Trophoblast cell (in vitro differentiated cells and primary cell): ENCODE results near the gene OSBPL8.
"Not testable (repeated sequence)": the region's sequence is repeated elsewhere in the genome, so short reads cannot be mapped to it uniquely, and the experiment has no call there.

Experiments used
- DNase-seq, 2 donors: peaks; one replicate each; pipeline ENCODE4 v3.0.0-alpha.2; 2016
- H2AFZ ChIP-seq: 2 replicates; pipeline ENCODE4 v1.6.1; 2013; ENCODE audit warnings: low read length, moderate library complexity, mild to moderate bottlenecking; ENCODE audit not compliant: insufficient read depth, poor library complexity
- H2AK5ac ChIP-seq: 2 replicates; pipeline ENCODE4 v1.6.1; 2013; ENCODE audit warnings: mild to moderate bottlenecking, low read length
- H2BK120ac ChIP-seq: 2 replicates; pipeline ENCODE4 v1.6.1; 2013; ENCODE audit warnings: low read length, mild to moderate bottlenecking, moderate library complexity; ENCODE audit not compliant: insufficient read depth, poor library complexity
- H2BK12ac ChIP-seq: 2 replicates; pipeline ENCODE4 v1.6.1; 2013; ENCODE audit warnings: mild to moderate bottlenecking, low read length, moderate library complexity
- H2BK5ac ChIP-seq: 2 replicates; pipeline ENCODE4 v1.6.1; 2013; ENCODE audit warnings: low read length, low read depth, moderate library complexity, mild to moderate bottlenecking; ENCODE audit not compliant: poor library complexity
- H3K14ac ChIP-seq: 2 replicates; pipeline ENCODE4 v1.6.1; 2013; ENCODE audit warnings: mild to moderate bottlenecking, low read length
- H3K18ac ChIP-seq: 2 replicates; pipeline ENCODE4 v1.6.1; 2013; ENCODE audit warnings: mild to moderate bottlenecking, low read length
- H3K23ac ChIP-seq: 2 replicates; pipeline ENCODE4 v1.6.1; 2013; ENCODE audit warnings: low read length
- H3K27ac ChIP-seq: 2 replicates; pipeline ENCODE4 v1.5.1; 2013; ENCODE audit warnings: low read depth, mild to moderate bottlenecking, inconsistent platforms, low read length, moderate library complexity
- H3K27me3 ChIP-seq: 2 replicates; pipeline ENCODE4 v1.6.1; 2013; ENCODE audit warnings: inconsistent platforms, mild to moderate bottlenecking, low read length, moderate library complexity; ENCODE audit not compliant: insufficient read depth
- H3K36me3 ChIP-seq, 2 experiments: 1 replicate in 1 of 2; 2 replicates in 1 of 2; pipeline ENCODE4 v1.6.1; 2013; ENCODE audit warnings: low read length in 2 of 2, mild to moderate bottlenecking in 2 of 2, moderate library complexity in 1 of 2; ENCODE audit not compliant: insufficient read depth in 2 of 2, control insufficient read depth in 1 of 2
- H3K4ac ChIP-seq: 2 replicates; pipeline ENCODE4 v1.6.1; 2013; ENCODE audit warnings: low read depth, mild to moderate bottlenecking, low read length, moderate library complexity
- H3K4me1 ChIP-seq, 2 experiments: 1 replicate in 1 of 2; 2 replicates in 1 of 2; pipeline ENCODE4 v1.6.1; 2013; ENCODE audit warnings: low read length in 2 of 2, mild to moderate bottlenecking in 2 of 2, moderate library complexity in 1 of 2; ENCODE audit not compliant: insufficient read depth in 2 of 2, control insufficient read depth in 1 of 2
- H3K4me2 ChIP-seq: 2 replicates; pipeline ENCODE4 v1.6.1; 2013; ENCODE audit warnings: inconsistent platforms, mild to moderate bottlenecking, low read length, moderate library complexity
- H3K4me3 ChIP-seq: 2 replicates; pipeline ENCODE4 v1.5.1; 2013; ENCODE audit warnings: mild to moderate bottlenecking, low read depth, low read length, inconsistent platforms
- H3K79me1 ChIP-seq: one replicate; pipeline ENCODE4 v1.6.1; 2013; ENCODE audit warnings: low read length
- H3K79me2 ChIP-seq: 2 replicates; pipeline ENCODE4 v1.6.1; 2013; ENCODE audit warnings: low read length, mild to moderate bottlenecking; ENCODE audit not compliant: control insufficient read depth, insufficient read depth, poor library complexity
- H3K9ac ChIP-seq: 2 replicates; pipeline ENCODE4 v1.6.1; 2013; ENCODE audit warnings: mild to moderate bottlenecking, low read length
- H3K9me3 ChIP-seq: 2 replicates; pipeline ENCODE4 v1.6.1; 2013; ENCODE audit warnings: low read depth, mild to moderate bottlenecking, control low read depth, inconsistent platforms, low read length; ENCODE audit not compliant: insufficient read depth
- H4K12ac ChIP-seq: 2 replicates; pipeline ENCODE4 v1.6.1; 2013; ENCODE audit warnings: low read depth, mild to moderate bottlenecking, low read length, moderate library complexity
- H4K8ac ChIP-seq: 2 replicates; pipeline ENCODE4 v1.6.1; 2013; ENCODE audit warnings: low read depth, mild to moderate bottlenecking, low read length, moderate library complexity
- H4K91ac ChIP-seq: one replicate; pipeline ENCODE4 v1.6.1; 2013; ENCODE audit warnings: low read depth, mild to moderate bottlenecking, low read length, moderate library complexity
- WGBS: extraction: QIAGEN DNeasy Blood & Tissue Kit; methylation state at CpG from one replicate; pipeline ENCODE4 v1.1.7; 2013; ENCODE audit warnings: missing lambda C conversion rate; ENCODE audit not compliant: insufficient read length, insufficient coverage; ENCODE audit errors: extremely low coverage; 5-methylcytosine and 5-hydroxymethylcytosine counted together

OSBPL8 gene

DNA sequence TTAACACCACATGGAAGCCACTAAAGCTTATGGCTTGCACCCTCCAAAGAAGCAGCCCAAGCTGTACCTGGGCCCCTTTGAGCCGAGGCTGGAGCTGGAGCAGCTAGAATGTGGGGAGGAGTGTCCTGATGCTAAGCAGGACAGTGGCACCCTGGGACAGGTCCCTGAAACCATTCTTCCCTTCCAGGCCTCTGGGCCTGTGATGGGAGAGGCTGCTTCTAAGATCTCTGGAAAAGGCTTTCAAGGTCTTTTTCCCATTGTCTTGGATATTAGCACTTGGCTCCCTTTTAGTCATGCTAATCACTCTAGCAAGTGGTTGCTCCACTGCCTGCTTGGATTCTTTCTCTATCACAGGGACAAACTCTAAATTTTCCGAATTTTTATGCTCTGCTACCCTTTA lies 40.9 kb downstream of the OSBPL8 start:
- H3K79me2 ChIP-seq, result no peaks in the 10 kb centered on the region
- no peak overlapping the region for H2AK5ac ChIP-seq
- H3K23ac ChIP-seq, result no peak overlapping the region
- no peaks in the 10 kb centered on the region for H3K4me1 ChIP-seq
- peak in 1 of 2 donors; percentile 78 for DNase-seq
- no peak overlapping the region for H4K8ac ChIP-seq
- H4K91ac ChIP-seq, result no peak overlapping the region
- no peak overlapping the region for H4K12ac ChIP-seq
- peaks cover 2% of the 10 kb centered on the region for H3K9me3 ChIP-seq
- no peak overlapping the region for H2BK120ac ChIP-seq
- peaks cover 0 to 2% of the 10 kb centered on the region in 2 experiments for H3K36me3 ChIP-seq
- no peak overlapping the region for H3K4ac ChIP-seq
- no peak overlapping the region for H3K4me2 ChIP-seq
- no peaks in the 10 kb centered on the region for H3K27me3 ChIP-seq
- no peak overlapping the region for H2BK5ac ChIP-seq
- H2BK12ac ChIP-seq, result no peak overlapping the region
- no peak overlapping the region for H3K18ac ChIP-seq
- no peak overlapping the region for H3K27ac ChIP-seq
- H3K4me3 ChIP-seq, result no peak overlapping the region
- no peak overlapping the region for H3K14ac ChIP-seq
- H2AFZ ChIP-seq, result no peak overlapping the region
- H3K79me1 ChIP-seq, result no peaks in the 10 kb centered on the region
- WGBS, result no CpG with 5 or more reads among the region's 2 CpGs
- no peak overlapping the region for H3K9ac ChIP-seq

DNA sequence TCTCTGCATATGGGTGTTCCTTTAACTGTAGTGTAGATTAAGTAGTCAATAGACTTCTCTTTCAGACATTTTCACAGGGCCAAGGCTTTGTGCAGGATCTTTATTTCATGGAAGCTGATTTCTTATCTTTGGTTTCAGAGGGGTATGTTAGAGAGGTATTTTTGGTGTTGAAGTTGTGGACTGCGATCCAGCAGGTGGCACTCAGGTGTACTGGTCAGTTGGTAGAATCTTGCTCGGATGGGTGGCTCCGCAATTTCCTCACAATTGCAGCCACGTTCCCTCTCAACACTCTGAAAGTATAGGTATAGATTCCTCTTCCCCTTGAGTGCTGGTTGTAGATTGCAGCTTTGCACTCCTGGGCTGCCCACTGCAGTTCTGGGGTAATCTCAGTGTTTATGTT lies 44.3 kb downstream of the OSBPL8 start:
- Histone ChIP-seq H3K79me2 (no peaks in the 10 kb centered on the region), H3K4me2 (no peak overlapping the region), H3K27ac (no peak overlapping the region), H3K18ac (no peak overlapping the region), H4K91ac (no peak overlapping the region), H3K79me1 (no peaks in the 10 kb centered on the region), H2AFZ (no peak overlapping the region), H3K4me1 (no peaks in the 10 kb centered on the region), H3K9me3 (peaks cover 2% of the 10 kb centered on the region), H3K27me3 (no peaks in the 10 kb centered on the region), H3K14ac (no peak overlapping the region), H3K23ac (peak overlapping the region; percentile 33), H3K4me3 (no peak overlapping the region), H3K4ac (no peak overlapping the region), H2BK12ac (no peak overlapping the region), H3K9ac (peak overlapping the region; percentile 51), H4K8ac (no peak overlapping the region), H3K36me3 (peaks cover 0 to 2% of the 10 kb centered on the region in 2 experiments), H4K12ac (no peak overlapping the region), H2BK120ac (no peak overlapping the region), H2AK5ac (no peak overlapping the region), H2BK5ac (no peak overlapping the region)
- WGBS, result no CpG with 5 or more reads among the region's 4 CpGs
- no peak for DNase-seq

DNA sequence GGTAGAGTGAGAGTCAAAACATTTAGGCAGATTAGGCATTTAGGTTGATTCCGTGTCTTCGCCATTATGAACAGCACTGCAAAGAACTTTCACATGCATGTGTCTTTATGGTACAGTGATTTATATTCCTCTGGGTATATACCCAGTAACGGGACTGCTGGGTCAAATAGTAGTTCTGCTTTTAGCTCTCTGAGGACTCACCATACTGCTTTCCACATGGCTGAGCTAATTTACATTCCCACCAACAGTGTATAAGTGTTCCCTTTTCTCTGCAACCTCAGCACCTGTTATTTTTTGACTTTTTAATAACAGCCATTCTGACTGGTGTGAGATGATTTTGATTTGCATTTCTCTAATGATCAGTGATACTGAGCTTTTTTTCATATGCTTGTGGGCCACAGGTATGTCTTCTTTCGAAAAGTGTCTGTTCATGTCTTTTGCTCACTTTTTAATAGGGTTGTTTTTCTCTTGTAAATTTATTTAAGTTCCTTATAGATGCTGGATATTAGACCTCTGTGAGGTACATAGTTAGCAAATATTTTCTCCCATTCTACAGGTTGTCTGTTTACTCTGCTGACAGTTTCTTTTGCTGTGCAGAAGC lies 48.4 kb downstream of the OSBPL8 start:
- not testable (repeated sequence) for H3K4me3 ChIP-seq, H3K9me3 ChIP-seq, H3K79me1 ChIP-seq, H2BK120ac ChIP-seq, H3K4ac ChIP-seq, H2BK12ac ChIP-seq, H3K36me3 ChIP-seq, H3K9ac ChIP-seq, H3K4me1 ChIP-seq, H3K79me2 ChIP-seq, H3K14ac ChIP-seq, H3K4me2 ChIP-seq, H4K91ac ChIP-seq, H4K12ac ChIP-seq, H3K27me3 ChIP-seq, H2AFZ ChIP-seq, DNase-seq, H2BK5ac ChIP-seq, H3K23ac ChIP-seq, H3K18ac ChIP-seq, H2AK5ac ChIP-seq, H3K27ac ChIP-seq, H4K8ac ChIP-seq
- no CpG with 5 or more reads among the region's 4 CpGs for WGBS

DNA sequence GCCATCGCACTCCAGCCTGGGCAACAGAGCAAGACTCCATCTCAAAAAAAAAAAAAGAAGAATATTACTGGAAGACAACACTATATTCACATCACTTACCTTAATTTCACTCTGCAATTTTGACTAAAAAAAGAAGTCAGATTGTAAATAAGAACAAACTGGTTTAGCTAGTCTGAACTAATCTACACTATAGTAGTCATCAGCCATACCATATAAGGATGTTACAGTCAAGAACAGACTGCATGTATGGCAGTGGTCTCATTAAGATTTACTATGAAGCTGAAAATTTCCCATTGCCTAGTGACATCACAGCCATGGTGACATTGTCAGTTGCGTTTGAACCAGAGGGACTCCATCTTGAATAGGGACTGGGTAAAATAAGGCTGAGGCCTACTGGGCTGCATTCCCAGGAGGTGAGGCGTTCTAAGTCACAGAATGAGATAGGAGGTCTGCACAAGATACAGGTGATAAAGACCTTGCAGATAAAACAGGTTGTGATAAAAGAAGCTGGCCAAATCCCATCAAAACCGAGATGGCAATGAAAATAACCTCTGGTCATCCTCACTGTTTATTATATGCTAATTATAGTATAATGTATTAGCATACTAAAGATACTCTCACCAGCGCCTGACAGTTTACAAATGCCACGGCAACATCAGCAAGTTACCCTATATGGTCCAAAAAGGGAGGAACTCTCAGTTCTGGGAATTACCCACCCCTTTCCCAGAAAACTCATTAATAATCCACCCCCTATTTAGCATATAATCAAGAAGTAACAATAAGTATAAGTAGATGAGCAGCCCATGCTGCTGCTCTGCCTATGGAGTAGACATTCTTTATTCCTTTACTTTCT lies 51.2 kb downstream of the OSBPL8 start:
- Histone ChIP-seq H3K4me3 (no peak overlapping the region), H3K27me3 (no peaks in the 10 kb centered on the region), H4K12ac (no peak overlapping the region), H3K18ac (no peak overlapping the region), H3K79me2 (no peaks in the 10 kb centered on the region), H3K14ac (no peak overlapping the region), H3K4me1 (peaks cover 0 to 3% of the 10 kb centered on the region in 2 experiments), H2AFZ (no peak overlapping the region), H3K4me2 (no peak overlapping the region), H3K36me3 (no peaks in the 10 kb centered on the region), H2AK5ac (no peak overlapping the region), H2BK120ac (no peak overlapping the region), H3K23ac (no peak overlapping the region), H3K79me1 (no peaks in the 10 kb centered on the region), H3K9ac (no peak overlapping the region), H4K91ac (no peak overlapping the region), H3K27ac (no peak overlapping the region), H2BK5ac (no peak overlapping the region), H2BK12ac (no peak overlapping the region), H3K4ac (no peak overlapping the region), H4K8ac (no peak overlapping the region), H3K9me3 (no peaks in the 10 kb centered on the region)
- WGBS, result no CpG with 5 or more reads among the region's 6 CpGs
- peak in 1 of 2 donors; percentile 53 for DNase-seq
